GM23338 (cell line): ENCODE measurements around the gene ROBO1. TPM values are rescaled to one million over a fixed set of nuclear protein-coding genes. Genes with fewer than 3 reads are reported as not detected.

ENCODE experiments used
- ATAC-seq: fragments of 200-7000 bp; cut with Tn5 transposase; 3 replicates; pipeline ENCODE4 v1.9.1; 2020
- DNase-seq: peaks from one replicate; pipeline ENCODE4 v3.0.0-alpha.2; 2015; ENCODE audit warnings: low spot score
- H2AFZ ChIP-seq: fragments of 200-600 bp; sonication (generic); 2 replicates; pipeline ENCODE4 v1.8.0; 2016; ENCODE audit warnings: antibody characterized with exemption, mild to moderate bottlenecking, moderate library complexity
- H3F3A ChIP-seq: fragments of 200-600 bp; sonication (generic); replicated peaks from 2 replicates; pipeline ENCODE4 v1.8.0; 2017; ENCODE audit warnings: antibody characterized with exemption, mixed run types, low read depth
- H3K27ac ChIP-seq: fragments of 200-600 bp; sonication (generic); 2 replicates; pipeline ENCODE4 v1.6.1; 2016; ENCODE audit warnings: low read depth
- H3K27me3 ChIP-seq: fragments of 200-600 bp; sonication (generic); 2 replicates; pipeline ENCODE4 v1.8.0; 2016; ENCODE audit warnings: mild to moderate bottlenecking, mixed run types, moderate library complexity; ENCODE audit not compliant: insufficient read depth
- H3K36me3 ChIP-seq: fragments of 200-600 bp; sonication (generic); 2 replicates; pipeline ENCODE4 v1.8.0; 2016; ENCODE audit warnings: mild to moderate bottlenecking; ENCODE audit not compliant: insufficient read depth
- H3K4me1 ChIP-seq: fragments of 200-600 bp; sonication (generic); 2 replicates; pipeline ENCODE4 v1.8.0; 2016; ENCODE audit warnings: mild to moderate bottlenecking, moderate library complexity; ENCODE audit not compliant: insufficient read depth
- H3K4me2 ChIP-seq: fragments of 200-600 bp; sonication (generic); 2 replicates; pipeline ENCODE4 v1.7.1; 2017; ENCODE audit warnings: mixed run types
- H3K4me3 ChIP-seq: fragments of 200-600 bp; sonication (generic); 2 replicates; pipeline ENCODE4 v1.6.1; 2016; ENCODE audit warnings: mixed run types
- H3K79me2 ChIP-seq: fragments of 200-600 bp; sonication (generic); replicated peaks from 2 replicates; pipeline ENCODE4 v1.8.0; 2017; ENCODE audit warnings: mild to moderate bottlenecking; ENCODE audit not compliant: insufficient read depth
- H3K9me2 ChIP-seq: fragments of 200-600 bp; sonication (generic); 2 replicates; pipeline ENCODE4 v1.8.0; 2017; ENCODE audit not compliant: insufficient read depth
- H4K20me1 ChIP-seq: fragments of 200-600 bp; sonication (generic); replicated peaks from 2 replicates; pipeline ENCODE4 v1.8.0; 2017; ENCODE audit warnings: mild to moderate bottlenecking; ENCODE audit not compliant: insufficient read depth
- H3K27ac Mint-ChIP-seq: 2 replicates; pipeline ENCODE4 v1.8.0; 2020; ENCODE audit warnings: inconsistent platforms, mild to moderate bottlenecking, moderate library complexity, mixed read lengths
- H3K27me3 Mint-ChIP-seq: 3 replicates; pipeline ENCODE4 v1.8.0; 2022; ENCODE audit warnings: low read depth, mild to moderate bottlenecking, moderate library complexity, mixed read lengths, inconsistent platforms; ENCODE audit not compliant: insufficient read depth, poor library complexity
- H3K36me3 Mint-ChIP-seq: 3 replicates; pipeline ENCODE4 v1.8.0; 2021; ENCODE audit warnings: low read depth, mild to moderate bottlenecking, inconsistent platforms, moderate library complexity, mixed read lengths
- H3K4me1 Mint-ChIP-seq: 3 replicates; pipeline ENCODE4 v1.8.0; 2020; ENCODE audit warnings: mild to moderate bottlenecking, inconsistent platforms, mixed read lengths
- H3K4me3 Mint-ChIP-seq: 3 replicates; pipeline ENCODE4 v1.8.0; 2021; ENCODE audit warnings: moderate library complexity, mild to moderate bottlenecking, inconsistent platforms, mixed read lengths
- H3K9me3 Mint-ChIP-seq: 3 replicates; pipeline ENCODE4 v1.8.0; 2020; ENCODE audit warnings: moderate library complexity, mild to moderate bottlenecking, inconsistent platforms, mixed read lengths
- EZH2 ChIP-seq: fragments of 200-600 bp; sonication (generic); IDR thresholded peaks from one replicate; pipeline ENCODE4 v1.8.0; 2017; ENCODE audit warnings: antibody characterized with exemption, mild to moderate bottlenecking, low read depth; ENCODE audit not compliant: unreplicated experiment
- EZH2phosphoT487 ChIP-seq: fragments of 200-600 bp; sonication (generic); IDR thresholded peaks from one replicate; pipeline ENCODE4 v1.8.1; 2018; ENCODE audit warnings: antibody characterized with exemption; ENCODE audit not compliant: unreplicated experiment
- NANOG ChIP-seq: IDR thresholded peaks from 2 replicates; pipeline ENCODE4 v1.6.1; 2016; ENCODE audit warnings: antibody characterized with exemption, borderline replicate concordance
- POLR2AphosphoS5 ChIP-seq: IDR thresholded peaks from 2 replicates; pipeline ENCODE4 v1.6.1; 2016; ENCODE audit warnings: antibody characterized with exemption, low read depth
- ZNF114 ChIP-seq: fragments of 250-450 bp; sonication (Bioruptor Pico); IDR thresholded peaks from 2 replicates; pipeline ENCODE4 v1.5.0; 2020; ENCODE audit warnings: mild to moderate bottlenecking, moderate library complexity
- ZNF331 ChIP-seq: fragments of 250-450 bp; sonication (Bioruptor Pico); IDR thresholded peaks from 2 replicates; pipeline ENCODE4 v1.5.0; 2020; ENCODE audit warnings: low read depth, mild to moderate bottlenecking, moderate library complexity
- polyA plus RNA-seq: library from polyadenylated mRNA; unstranded; fragments of >200 nt; fragmentation: Nextera tagmentation; extraction: Ambion mirVana; gene quantifications from 2 replicates; pipeline ENCODE4 v1.2.1, GENCODE V29; 2016
- total RNA-seq: library from RNA; depleted of rRNA; stranded (reverse); fragments of >200 nt; shearing (Covaris generic); gene quantifications from 2 replicates; pipeline ENCODE4 v1.2.3, GENCODE V29; 2014
- TF ChIP-seq, protein P1 (sequence below), 2 experiments: fragments of 200-600 bp in 1 of 2; sonication (generic) in 1 of 2; conservative IDR thresholded peaks; 2 replicates each; pipeline versions ENCODE4 v1.5.1 to v1.6.1; 2016 to 2017; ENCODE audit warnings: antibody characterized with exemption in 2 of 2, low read depth in 2 of 2, mild to moderate bottlenecking in 2 of 2, moderate library complexity in 1 of 2
- TF ChIP-seq, protein P2 (sequence below): IDR thresholded peaks from one replicate; pipeline ENCODE4 v1.6.1; 2018; ENCODE audit warnings: antibody characterized with exemption; ENCODE audit not compliant: unreplicated experiment
- TF ChIP-seq, protein P3 (sequence below): fragments of 250-450 bp; sonication (Bioruptor Pico); IDR thresholded peaks from 2 replicates; pipeline ENCODE4 v1.5.0; 2020; ENCODE audit warnings: mild to moderate bottlenecking, moderate library complexity
- TF ChIP-seq, protein P4 (sequence below): IDR thresholded peaks from 2 replicates; pipeline ENCODE4 v1.6.1; 2016; ENCODE audit warnings: antibody characterized with exemption

The ROBO1 gene
- total and polyA plus RNA-seq, 2 experiments from 2014 or later: 19.2 to 78.3 TPM

DNA sequence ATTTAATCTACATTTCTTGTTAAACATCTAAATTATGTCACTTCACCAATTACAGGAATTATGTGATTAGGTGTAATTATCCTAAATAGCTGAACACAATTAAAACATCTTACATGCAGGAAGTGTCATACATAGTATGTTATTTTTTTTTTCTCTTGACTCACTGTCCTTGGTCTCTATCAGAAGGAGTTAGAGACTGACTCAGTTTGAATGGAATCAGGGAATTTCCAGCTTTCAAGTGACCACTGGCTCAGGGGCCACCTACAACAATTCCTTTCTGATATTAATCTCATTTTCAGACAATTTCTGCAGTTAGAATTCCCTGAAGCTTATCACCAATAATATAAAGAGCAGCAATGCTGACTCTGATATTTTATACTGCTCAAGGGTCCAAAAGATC lies 400.7 kb downstream of the ROBO1 start (continued):
- TF ChIP-seq, protein P1, sequence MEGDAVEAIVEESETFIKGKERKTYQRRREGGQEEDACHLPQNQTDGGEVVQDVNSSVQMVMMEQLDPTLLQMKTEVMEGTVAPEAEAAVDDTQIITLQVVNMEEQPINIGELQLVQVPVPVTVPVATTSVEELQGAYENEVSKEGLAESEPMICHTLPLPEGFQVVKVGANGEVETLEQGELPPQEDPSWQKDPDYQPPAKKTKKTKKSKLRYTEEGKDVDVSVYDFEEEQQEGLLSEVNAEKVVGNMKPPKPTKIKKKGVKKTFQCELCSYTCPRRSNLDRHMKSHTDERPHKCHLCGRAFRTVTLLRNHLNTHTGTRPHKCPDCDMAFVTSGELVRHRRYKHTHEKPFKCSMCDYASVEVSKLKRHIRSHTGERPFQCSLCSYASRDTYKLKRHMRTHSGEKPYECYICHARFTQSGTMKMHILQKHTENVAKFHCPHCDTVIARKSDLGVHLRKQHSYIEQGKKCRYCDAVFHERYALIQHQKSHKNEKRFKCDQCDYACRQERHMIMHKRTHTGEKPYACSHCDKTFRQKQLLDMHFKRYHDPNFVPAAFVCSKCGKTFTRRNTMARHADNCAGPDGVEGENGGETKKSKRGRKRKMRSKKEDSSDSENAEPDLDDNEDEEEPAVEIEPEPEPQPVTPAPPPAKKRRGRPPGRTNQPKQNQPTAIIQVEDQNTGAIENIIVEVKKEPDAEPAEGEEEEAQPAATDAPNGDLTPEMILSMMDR (conservative IDR thresholded peaks at IDR 0.05; ENCODE audit: low read depth in 2 of 2): no peak
- no peak for TF ChIP-seq NANOG
- no peak for TF ChIP-seq ZNF114 (CRISPR knock-in tag)

DNA sequence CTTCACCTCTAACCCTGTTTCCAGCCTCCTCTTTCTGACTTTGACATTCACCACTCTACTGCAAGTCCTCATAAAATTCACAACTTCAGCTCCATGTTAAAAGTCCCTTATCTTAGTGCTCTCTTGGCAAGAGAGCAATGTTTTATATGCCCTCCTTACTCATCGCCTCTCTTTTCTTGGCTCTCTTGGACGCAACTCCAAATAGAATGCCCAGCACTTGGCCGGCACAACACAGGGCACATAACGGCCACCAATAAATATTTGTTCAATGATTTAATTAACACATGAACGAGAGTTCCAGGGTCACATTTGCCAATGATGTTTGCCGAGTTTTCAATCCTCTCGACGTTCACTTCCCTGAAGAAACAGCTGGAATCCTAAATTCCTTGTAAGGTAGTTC lies 401.4 kb downstream of the ROBO1 start:
- Histone ChIP-seq H3K36me3 (no peaks in the 10 kb centered on the region), H3K27ac (no peak overlapping the region), H4K20me1 (no peaks in the 10 kb centered on the region), H2AFZ (no peak overlapping the region), H3K4me3 (no peak overlapping the region), H3K79me2 (no peaks in the 10 kb centered on the region), H3K9me2 (no peaks in the 10 kb centered on the region), H3K27me3 (no peaks in the 10 kb centered on the region), H3F3A (no peaks in the 10 kb centered on the region), H3K4me1 (peaks cover 8% of the 10 kb centered on the region; the same call in 1 of the 2 replicates), H3K4me2 (no peak overlapping the region)
- ATAC-seq (no peak), DNase-seq (no peak)
- H3K36me3 Mint-ChIP-seq: peaks cover 3% of the 10 kb centered on the region
- peaks cover 28% of the 10 kb centered on the region for H3K4me1 Mint-ChIP-seq
- no peaks in the 10 kb centered on the region for H3K27me3 Mint-ChIP-seq
- H3K9me3 Mint-ChIP-seq: peaks cover 7% of the 10 kb centered on the region; the same call in 2 of the 3 replicates
- H3K27ac Mint-ChIP-seq: no peak overlapping the region
- H3K4me3 Mint-ChIP-seq: no peak overlapping the region
- TF ChIP-seq ZNF331 (CRISPR knock-in tag) (no peak), EZH2 (no peak), EZH2phosphoT487 (no peak), NANOG (no peak), POLR2AphosphoS5 (no peak), ZNF114 (CRISPR knock-in tag) (no peak)
- TF ChIP-seq, protein P2, sequence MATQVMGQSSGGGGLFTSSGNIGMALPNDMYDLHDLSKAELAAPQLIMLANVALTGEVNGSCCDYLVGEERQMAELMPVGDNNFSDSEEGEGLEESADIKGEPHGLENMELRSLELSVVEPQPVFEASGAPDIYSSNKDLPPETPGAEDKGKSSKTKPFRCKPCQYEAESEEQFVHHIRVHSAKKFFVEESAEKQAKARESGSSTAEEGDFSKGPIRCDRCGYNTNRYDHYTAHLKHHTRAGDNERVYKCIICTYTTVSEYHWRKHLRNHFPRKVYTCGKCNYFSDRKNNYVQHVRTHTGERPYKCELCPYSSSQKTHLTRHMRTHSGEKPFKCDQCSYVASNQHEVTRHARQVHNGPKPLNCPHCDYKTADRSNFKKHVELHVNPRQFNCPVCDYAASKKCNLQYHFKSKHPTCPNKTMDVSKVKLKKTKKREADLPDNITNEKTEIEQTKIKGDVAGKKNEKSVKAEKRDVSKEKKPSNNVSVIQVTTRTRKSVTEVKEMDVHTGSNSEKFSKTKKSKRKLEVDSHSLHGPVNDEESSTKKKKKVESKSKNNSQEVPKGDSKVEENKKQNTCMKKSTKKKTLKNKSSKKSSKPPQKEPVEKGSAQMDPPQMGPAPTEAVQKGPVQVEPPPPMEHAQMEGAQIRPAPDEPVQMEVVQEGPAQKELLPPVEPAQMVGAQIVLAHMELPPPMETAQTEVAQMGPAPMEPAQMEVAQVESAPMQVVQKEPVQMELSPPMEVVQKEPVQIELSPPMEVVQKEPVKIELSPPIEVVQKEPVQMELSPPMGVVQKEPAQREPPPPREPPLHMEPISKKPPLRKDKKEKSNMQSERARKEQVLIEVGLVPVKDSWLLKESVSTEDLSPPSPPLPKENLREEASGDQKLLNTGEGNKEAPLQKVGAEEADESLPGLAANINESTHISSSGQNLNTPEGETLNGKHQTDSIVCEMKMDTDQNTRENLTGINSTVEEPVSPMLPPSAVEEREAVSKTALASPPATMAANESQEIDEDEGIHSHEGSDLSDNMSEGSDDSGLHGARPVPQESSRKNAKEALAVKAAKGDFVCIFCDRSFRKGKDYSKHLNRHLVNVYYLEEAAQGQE: no peak
- TF ChIP-seq, protein P3, sequence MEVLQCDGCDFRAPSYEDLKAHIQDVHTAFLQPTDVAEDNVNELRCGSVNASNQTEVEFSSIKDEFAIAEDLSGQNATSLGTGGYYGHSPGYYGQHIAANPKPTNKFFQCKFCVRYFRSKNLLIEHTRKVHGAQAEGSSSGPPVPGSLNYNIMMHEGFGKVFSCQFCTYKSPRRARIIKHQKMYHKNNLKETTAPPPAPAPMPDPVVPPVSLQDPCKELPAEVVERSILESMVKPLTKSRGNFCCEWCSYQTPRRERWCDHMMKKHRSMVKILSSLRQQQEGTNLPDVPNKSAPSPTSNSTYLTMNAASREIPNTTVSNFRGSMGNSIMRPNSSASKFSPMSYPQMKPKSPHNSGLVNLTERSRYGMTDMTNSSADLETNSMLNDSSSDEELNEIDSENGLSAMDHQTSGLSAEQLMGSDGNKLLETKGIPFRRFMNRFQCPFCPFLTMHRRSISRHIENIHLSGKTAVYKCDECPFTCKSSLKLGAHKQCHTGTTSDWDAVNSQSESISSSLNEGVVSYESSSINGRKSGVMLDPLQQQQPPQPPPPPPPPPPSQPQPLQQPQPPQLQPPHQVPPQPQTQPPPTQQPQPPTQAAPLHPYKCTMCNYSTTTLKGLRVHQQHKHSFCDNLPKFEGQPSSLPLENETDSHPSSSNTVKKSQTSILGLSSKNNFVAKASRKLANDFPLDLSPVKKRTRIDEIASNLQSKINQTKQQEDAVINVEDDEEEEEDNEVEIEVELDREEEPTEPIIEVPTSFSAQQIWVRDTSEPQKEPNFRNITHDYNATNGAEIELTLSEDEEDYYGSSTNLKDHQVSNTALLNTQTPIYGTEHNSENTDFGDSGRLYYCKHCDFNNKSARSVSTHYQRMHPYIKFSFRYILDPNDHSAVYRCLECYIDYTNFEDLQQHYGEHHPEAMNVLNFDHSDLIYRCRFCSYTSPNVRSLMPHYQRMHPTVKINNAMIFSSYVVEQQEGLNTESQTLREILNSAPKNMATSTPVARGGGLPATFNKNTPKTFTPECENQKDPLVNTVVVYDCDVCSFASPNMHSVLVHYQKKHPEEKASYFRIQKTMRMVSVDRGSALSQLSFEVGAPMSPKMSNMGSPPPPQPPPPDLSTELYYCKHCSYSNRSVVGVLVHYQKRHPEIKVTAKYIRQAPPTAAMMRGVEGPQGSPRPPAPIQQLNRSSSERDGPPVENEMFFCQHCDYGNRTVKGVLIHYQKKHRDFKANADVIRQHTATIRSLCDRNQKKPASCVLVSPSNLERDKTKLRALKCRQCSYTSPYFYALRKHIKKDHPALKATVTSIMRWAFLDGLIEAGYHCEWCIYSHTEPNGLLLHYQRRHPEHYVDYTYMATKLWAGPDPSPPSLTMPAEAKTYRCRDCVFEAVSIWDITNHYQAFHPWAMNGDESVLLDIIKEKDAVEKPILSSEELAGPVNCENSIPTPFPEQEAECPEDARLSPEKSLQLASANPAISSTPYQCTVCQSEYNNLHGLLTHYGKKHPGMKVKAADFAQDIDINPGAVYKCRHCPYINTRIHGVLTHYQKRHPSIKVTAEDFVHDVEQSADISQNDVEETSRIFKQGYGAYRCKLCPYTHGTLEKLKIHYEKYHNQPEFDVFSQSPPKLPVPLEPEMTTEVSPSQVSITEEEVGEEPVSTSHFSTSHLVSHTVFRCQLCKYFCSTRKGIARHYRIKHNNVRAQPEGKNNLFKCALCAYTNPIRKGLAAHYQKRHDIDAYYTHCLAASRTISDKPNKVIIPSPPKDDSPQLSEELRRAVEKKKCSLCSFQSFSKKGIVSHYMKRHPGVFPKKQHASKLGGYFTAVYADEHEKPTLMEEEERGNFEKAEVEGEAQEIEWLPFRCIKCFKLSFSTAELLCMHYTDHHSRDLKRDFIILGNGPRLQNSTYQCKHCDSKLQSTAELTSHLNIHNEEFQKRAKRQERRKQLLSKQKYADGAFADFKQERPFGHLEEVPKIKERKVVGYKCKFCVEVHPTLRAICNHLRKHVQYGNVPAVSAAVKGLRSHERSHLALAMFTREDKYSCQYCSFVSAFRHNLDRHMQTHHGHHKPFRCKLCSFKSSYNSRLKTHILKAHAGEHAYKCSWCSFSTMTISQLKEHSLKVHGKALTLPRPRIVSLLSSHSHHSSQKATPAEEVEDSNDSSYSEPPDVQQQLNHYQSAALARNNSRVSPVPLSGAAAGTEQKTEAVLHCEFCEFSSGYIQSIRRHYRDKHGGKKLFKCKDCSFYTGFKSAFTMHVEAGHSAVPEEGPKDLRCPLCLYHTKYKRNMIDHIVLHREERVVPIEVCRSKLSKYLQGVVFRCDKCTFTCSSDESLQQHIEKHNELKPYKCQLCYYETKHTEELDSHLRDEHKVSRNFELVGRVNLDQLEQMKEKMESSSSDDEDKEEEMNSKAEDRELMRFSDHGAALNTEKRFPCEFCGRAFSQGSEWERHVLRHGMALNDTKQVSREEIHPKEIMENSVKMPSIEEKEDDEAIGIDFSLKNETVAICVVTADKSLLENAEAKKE (CRISPR knock-in tag): no peak
- TF ChIP-seq, protein P1 (conservative IDR thresholded peaks at IDR 0.05; ENCODE audit: low read depth in 2 of 2): no peak
- TF ChIP-seq, protein P4, sequence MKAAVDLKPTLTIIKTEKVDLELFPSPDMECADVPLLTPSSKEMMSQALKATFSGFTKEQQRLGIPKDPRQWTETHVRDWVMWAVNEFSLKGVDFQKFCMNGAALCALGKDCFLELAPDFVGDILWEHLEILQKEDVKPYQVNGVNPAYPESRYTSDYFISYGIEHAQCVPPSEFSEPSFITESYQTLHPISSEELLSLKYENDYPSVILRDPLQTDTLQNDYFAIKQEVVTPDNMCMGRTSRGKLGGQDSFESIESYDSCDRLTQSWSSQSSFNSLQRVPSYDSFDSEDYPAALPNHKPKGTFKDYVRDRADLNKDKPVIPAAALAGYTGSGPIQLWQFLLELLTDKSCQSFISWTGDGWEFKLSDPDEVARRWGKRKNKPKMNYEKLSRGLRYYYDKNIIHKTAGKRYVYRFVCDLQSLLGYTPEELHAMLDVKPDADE: no peak
